NCI-H526 (cell line): Measurements from ENCODE around the gene COA8.

Experiments
- DNase-seq, 2 experiments: peaks; one replicate each; lab custom pipeline; 2025; lab: John Stamatoyannopoulos, UW

COA8 gene, protein sequence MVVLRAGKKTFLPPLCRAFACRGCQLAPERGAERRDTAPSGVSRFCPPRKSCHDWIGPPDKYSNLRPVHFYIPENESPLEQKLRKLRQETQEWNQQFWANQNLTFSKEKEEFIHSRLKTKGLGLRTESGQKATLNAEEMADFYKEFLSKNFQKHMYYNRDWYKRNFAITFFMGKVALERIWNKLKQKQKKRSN

DNA sequence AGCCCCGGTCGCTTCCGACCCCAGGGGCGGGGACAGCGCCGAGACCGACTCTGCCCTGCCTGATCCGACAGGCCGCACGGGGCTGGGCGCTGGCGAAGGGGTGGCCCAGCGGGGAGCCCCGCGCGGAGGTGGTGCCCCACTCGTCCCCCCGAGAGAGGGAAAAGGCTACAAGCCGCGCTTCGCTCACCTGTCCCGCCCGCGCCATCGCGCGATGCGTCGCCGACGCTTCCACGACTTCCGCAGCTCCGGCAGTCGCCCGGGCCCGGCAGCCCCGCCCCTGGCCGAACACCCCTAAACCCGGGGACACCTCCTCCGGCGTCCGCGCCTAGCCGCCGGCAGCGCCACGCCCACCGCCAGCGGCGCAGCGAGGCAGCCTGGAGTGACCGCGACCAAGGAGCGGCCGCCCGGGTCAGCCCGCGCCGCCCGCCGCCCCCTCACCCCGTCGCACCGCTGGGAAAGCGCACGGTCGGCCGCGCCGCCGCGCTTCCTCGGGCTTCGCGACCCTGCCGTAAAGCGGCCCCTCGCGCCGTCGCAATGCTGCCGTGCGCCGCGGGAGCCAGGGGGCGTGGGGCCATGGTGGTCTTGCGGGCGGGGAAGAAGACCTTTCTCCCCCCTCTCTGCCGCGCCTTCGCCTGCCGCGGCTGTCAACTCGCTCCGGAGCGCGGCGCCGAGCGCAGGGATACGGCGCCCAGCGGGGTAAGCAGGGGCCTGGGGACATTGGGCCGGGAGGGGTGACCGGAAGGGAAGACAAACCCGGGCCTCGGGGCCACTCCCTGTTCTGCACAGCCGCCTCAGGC is at the start of gene COA8, which contains the start of gene BAG5:
COA8 (plus strand) TSS at position 532 of the 797 bp plus-strand sequence; CDS start at position 574, 42 bp downstream.
BAG5 (minus strand) TSS at position 229 of the 797 bp plus-strand sequence. CDS start 1,493 bp downstream, outside the sequence.
- DNase-seq, result peak; percentile 56 to 98

DNA sequence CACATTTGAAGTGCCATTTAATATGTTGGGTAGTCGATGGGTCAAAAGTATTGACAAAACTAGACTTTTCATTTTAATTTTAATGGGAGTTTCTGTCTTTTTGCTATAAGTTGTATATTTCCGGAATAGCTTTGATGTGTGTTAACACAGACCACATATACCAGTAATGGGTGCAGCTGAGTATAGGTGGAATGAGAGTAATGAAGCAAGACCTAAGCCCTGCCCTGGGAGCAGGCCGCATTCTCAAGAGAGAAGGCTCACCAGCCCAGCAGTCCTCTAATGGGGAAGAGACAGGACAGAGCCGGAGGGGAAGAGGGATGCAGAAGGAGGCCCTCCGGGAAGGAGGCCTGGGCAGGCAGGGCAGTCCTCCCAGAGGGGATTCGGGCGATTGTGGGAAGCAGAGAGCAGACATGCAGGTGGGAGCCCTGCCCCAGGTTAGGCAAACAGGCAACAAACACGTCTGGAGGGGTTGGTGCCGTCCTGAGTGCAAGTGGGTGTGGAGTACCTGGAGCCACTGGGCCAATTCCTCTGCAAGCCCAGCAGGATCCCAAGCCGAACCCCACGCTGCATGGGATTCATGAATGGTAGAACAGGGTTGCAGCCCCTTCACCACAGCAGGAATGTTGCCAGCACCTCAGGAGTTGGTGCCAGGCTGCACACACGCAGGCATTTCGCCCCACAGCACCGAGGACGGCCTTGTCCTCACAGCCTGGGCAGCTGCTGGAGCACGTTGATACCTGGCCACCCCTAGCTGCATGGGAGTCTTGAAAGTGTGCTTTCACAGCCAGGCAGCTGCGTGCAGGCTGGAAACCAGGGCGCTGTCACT is 48.0 kb upstream of the COA8 start:
- DNase-seq, result no peak

DNA sequence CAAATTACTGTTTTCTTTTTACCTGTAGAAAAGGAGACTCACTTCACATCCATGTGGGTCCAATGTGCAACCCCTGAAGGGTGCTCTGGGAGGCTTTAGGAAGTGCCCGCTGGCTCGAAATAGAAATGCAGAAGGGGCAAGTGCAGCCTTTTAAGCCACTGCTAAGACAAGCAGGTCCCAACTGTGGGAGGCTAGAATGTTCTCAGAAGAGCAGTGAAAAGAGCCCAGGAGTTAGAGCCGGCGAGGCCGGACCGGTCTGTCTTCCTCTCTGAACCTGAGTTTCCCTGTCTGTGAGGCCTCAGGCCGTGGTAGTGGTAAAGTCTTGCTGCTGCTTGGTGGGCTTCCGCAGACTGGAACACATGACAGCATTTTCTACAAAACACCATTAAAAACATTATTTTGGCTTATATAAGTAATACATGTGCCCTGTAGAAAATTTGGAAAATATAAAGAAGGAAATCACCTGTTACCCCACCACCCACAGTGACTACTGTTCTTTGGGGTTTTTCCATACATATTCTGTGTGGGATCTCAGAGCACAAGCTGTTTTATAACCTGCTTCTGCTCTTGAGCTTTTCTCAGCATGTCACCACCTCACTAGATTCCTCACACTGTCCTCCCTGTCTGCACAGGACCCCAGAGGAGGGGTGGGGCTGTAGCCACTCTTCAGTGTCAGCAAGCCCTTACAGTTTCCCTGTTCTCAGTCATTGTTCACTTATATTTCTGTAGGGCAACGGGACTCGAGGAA is 46.2 kb upstream of the COA8 start:
- DNase-seq, result no peak

GRCh38 chr14:103517174-103517566 is 45.6 kb upstream of the COA8 start:
- DNase-seq, result no peak

DNA sequence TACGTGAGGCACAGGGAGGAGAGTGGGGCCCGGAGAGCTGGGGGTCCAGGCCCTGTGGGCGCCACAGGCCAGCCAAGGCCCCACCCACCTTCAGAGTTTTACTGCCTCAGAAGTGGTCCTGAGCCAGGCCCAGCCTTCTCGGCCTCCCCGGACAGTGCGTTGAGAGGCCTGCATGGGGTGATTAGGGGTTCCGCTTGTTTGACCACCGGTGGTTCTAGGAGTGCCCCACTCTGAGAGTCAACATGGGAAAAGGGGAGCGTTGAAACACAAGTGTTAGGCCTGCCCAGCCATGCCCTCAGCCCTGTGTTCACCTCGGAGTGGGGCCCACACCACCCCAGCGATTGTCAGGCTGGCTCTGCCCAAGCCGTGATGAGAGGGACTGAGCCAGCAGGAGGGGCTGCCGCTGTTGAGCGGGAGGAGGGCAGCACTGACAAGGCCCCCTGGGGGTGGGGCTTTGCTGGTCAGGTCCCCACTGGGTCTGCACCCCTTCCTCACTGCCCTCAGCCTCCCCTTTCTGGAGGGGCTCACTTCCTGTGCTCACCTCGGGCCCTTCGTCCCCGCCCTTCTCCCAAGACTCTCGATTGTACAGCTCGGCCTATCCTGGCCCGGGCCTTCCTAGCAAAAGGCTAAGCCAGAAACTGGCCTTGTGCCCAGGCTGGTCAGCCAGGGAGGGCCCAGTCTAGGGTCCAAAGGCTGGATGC is 44.9 kb upstream of the COA8 start:
- DNase-seq, result no peak

- DNase-seq, result peak in 1 of 2 experiments; percentile 80
Measured at GRCh38 chr14:103518422-103519042, 44.2 kb upstream of the COA8 start.

DNA sequence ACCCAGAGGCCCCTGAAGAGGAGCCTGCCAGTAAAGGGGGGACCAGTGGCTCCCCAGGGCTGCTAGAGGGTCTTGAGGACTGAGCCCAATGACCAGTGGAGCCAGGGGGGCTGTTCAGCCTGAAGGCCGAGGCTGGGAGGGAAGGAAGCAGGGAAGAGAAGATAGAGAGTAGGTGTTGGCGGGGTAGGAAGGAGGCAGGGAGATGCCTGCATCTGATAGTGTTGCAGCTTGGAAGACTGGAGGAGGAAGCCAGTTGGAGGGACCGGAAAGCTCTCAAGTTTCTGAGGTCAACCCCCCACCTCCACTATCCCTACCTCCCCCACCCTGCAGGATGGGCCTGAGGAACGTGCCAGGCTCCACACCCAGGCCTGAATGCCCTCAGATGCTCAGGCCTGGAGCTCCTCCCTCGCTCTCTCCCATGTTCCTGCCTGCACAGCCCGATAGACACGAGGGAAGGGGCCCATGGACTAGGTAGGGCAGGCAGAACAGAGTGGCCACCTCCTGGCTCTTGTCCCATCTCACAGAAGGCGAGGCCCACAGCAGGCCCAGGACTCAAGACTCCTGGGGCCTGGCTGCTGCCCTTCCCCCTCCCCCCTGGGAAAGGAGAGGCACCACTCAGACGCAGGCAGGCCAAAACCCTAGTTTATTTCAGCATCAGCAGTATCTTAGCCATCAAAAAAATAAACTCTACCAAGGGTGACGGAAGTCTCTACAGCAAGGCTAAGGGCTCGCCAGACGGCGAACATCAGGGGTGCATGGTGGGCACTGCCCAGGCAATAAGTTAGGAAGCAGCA is 43.5 kb upstream of the COA8 start:
- DNase-seq, result no peak

DNA sequence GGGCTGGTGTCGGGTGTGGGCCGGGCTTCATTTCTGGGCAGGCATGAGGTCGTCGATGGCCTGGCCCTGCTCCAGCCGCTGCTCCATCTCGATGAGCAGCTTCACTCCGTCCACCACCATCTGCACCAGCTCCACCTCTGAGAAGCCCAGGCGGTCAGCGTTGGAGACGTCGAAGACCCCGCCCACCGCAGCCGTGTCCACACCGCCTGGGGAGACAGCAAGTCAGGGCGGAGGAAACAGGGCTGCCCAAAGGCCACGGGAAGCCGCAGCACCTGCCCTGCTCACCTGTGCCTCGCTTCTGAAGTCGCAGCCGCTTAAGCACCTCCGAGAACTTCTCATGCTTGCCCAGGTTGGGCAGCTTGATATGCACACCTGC is 42.9 kb upstream of the COA8 start:
- DNase-seq, result peak in 1 of 2 experiments; percentile 24

DNA sequence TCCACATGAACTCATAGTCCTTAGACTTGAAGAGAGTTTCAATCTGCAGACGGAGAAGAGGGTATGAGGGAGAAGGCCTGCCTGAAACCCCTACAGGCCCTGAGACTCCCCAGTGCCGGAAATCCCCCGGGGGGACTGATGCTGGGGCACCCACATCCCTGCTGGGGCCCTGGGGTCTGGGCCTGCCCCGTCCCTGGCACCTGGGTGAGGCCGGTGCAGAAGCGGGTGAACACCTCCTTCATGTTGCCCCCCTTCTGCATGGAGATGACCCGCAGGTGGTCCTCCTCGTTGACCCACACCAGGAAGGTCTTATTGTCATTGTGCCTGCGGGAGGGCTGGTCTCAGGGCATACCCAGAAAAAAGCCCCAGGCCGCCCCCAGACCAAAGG is 42.5 kb upstream of the COA8 start:
- DNase-seq, result no peak

GRCh38 chr14:103520657-103521437 is 41.9 kb upstream of the COA8 start:
- DNase-seq, result peak; percentile 76 to 89

- peak in 1 of 2 experiments; percentile 60 for DNase-seq
Measured at GRCh38 chr14:103521438-103521950, 41.3 kb upstream of the COA8 start.

- DNase-seq, result peak in 1 of 2 experiments; percentile 73
Measured at GRCh38 chr14:103521951-103522563, 40.7 kb upstream of the COA8 start.

GRCh38 chr14:103522649-103523574 is 39.8 kb upstream of the COA8 start, which contains the start of gene CKB:
Gene CKB (minus strand): TSS chr14:103522830. CDS start chr14:103522493, 337 bp downstream.
- DNase-seq, result peak in 1 of 2 experiments; percentile 91

- no peak for DNase-seq
Measured at GRCh38 chr14:103523575-103523954, 39.2 kb upstream of the COA8 start.

GRCh38 chr14:103524002-103524935 is 38.5 kb upstream of the COA8 start:
- peak in 1 of 2 experiments; percentile 36 for DNase-seq
